ENCODE data around the gene KAZALD1. TPM values are rescaled to one million over a fixed set of nuclear protein-coding genes. Genes with fewer than 3 reads are reported as not detected.
A peak's percentile ranks its signal among the peaks of the same experiment; 100 is the strongest.

Gene KAZALD1
- total and polyA plus RNA-seq, 10 of the 15 experiments (the other 5 are each of a cell fraction or from before 2014, with no cell fraction given) = 0.10 to 4.3 (median 1.9) TPM

DNA sequence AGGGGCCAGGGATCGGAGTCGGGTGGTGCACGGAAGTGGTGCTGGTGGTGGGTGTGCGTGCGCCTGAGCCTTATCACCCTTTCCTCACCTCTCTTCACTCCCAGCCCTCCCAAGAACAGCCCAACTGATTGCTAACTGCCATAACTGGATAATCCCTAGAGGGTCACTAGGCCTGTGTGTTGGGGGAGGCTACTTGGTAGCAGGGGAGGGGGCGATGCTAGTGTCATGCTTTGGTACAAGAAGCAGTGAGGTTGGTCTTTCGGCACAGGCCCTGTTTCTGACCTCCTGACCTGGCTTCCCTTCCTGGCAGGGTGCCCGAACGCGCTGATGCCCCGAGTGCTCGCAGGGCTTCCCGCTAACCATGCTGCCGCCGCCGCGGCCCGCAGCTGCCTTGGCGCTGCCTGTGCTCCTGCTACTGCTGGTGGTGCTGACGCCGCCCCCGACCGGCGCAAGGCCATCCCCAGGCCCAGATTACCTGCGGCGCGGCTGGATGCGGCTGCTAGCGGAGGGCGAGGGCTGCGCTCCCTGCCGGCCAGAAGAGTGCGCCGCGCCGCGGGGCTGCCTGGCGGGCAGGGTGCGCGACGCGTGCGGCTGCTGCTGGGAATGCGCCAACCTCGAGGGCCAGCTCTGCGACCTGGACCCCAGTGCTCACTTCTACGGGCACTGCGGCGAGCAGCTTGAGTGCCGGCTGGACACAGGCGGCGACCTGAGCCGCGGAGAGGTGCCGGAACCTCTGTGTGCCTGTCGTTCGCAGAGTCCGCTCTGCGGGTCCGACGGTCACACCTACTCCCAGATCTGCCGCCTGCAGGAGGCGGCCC lies 652 bp downstream of the KAZALD1 start (continued):
- TF ChIP-seq, protein P1, sequence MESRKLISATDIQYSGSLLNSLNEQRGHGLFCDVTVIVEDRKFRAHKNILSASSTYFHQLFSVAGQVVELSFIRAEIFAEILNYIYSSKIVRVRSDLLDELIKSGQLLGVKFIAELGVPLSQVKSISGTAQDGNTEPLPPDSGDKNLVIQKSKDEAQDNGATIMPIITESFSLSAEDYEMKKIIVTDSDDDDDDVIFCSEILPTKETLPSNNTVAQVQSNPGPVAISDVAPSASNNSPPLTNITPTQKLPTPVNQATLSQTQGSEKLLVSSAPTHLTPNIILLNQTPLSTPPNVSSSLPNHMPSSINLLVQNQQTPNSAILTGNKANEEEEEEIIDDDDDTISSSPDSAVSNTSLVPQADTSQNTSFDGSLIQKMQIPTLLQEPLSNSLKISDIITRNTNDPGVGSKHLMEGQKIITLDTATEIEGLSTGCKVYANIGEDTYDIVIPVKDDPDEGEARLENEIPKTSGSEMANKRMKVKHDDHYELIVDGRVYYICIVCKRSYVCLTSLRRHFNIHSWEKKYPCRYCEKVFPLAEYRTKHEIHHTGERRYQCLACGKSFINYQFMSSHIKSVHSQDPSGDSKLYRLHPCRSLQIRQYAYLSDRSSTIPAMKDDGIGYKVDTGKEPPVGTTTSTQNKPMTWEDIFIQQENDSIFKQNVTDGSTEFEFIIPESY (IDR thresholded peaks at IDR 0.05) = no peak
- TF ChIP-seq POLR2A (IDR thresholded peaks at IDR 0.05; ENCODE audit: low read depth, low read length) (peak; percentile 59), TCF7 (IDR thresholded peaks at IDR 0.05; ENCODE audit: borderline replicate concordance) (no peak), PAX5 (IDR thresholded peaks at IDR 0.05; ENCODE audit: borderline replicate concordance, low read depth, low read length) (peak; percentile 58; the same call in 1 of the 2 replicates), TARDBP (IDR thresholded peaks at IDR 0.05; ENCODE audit: borderline replicate concordance) (peak; percentile 17; the same call in 1 of the 2 replicates), KAT2A (conservative IDR thresholded peaks at IDR 0.05; ENCODE audit: control insufficient read depth, low read depth, low read length) (no peak), HDGF (IDR thresholded peaks at IDR 0.05) (peak; percentile 17; the same call in 1 of the 2 replicates), SMC3 (IDR thresholded peaks at IDR 0.05; ENCODE audit: borderline replicate concordance, low read length) (peak; percentile 8; the same call in 1 of the 2 replicates), SMAD1 (IDR thresholded peaks at IDR 0.05; ENCODE audit: low read depth, partially characterized antibody) (no peak), GABPA (IDR thresholded peaks at IDR 0.05; ENCODE audit: low read depth) (no peak), NFYB (IDR thresholded peaks at IDR 0.05; ENCODE audit: insufficient read depth, low read depth, low read length) (no peak), ZSCAN29 (IDR thresholded peaks at IDR 0.05) (no peak), CBX5 (IDR thresholded peaks at IDR 0.05; ENCODE audit: low read depth) (no peak), GATAD2B (conservative IDR thresholded peaks at IDR 0.05; ENCODE audit: low read depth) (peak; percentile 88), DPF2 (IDR thresholded peaks at IDR 0.05) (peak; percentile 55; the same call in 1 of the 2 replicates), CEBPB (IDR thresholded peaks at IDR 0.05; ENCODE audit: borderline replicate concordance in 1 of 2, low read depth in 2 of 2, low read length in 2 of 2) (no peak), BHLHE40 (IDR thresholded peaks at IDR 0.05; ENCODE audit: borderline replicate concordance in 1 of 2, low read depth in 2 of 2, low read length in 1 of 2) (peak; percentile 43 to 90; a peak in 3 of 4 replicates), E2F8 (IDR thresholded peaks at IDR 0.05; ENCODE audit: low read depth, partially characterized antibody) (no peak), POU2F2 (IDR thresholded peaks at IDR 0.05; ENCODE audit: borderline replicate concordance, low read depth, low read length) (no peak), RB1 (IDR thresholded peaks at IDR 0.05; ENCODE audit: borderline replicate concordance) (peak; percentile 79; the same call in 1 of the 2 replicates)
- TF ChIP-seq, protein P2, sequence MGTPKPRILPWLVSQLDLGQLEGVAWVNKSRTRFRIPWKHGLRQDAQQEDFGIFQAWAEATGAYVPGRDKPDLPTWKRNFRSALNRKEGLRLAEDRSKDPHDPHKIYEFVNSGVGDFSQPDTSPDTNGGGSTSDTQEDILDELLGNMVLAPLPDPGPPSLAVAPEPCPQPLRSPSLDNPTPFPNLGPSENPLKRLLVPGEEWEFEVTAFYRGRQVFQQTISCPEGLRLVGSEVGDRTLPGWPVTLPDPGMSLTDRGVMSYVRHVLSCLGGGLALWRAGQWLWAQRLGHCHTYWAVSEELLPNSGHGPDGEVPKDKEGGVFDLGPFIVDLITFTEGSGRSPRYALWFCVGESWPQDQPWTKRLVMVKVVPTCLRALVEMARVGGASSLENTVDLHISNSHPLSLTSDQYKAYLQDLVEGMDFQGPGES (IDR thresholded peaks at IDR 0.05) = no peak
- TF ChIP-seq, protein P3, sequence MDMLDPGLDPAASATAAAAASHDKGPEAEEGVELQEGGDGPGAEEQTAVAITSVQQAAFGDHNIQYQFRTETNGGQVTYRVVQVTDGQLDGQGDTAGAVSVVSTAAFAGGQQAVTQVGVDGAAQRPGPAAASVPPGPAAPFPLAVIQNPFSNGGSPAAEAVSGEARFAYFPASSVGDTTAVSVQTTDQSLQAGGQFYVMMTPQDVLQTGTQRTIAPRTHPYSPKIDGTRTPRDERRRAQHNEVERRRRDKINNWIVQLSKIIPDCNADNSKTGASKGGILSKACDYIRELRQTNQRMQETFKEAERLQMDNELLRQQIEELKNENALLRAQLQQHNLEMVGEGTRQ (IDR thresholded peaks at IDR 0.05; ENCODE audit: borderline replicate concordance, low read depth, low read length) = no peak
- TF ChIP-seq, protein P4, sequence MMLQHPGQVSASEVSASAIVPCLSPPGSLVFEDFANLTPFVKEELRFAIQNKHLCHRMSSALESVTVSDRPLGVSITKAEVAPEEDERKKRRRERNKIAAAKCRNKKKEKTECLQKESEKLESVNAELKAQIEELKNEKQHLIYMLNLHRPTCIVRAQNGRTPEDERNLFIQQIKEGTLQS (IDR thresholded peaks at IDR 0.05; ENCODE audit: borderline replicate concordance, extremely low read depth, low read depth, low read length) = no peak

Data from GM12878 (cell line).